GM18951 (cell line): ENCODE measurements around the gene ADCY4.

Experiments
- POLR2A ChIP-seq: IDR thresholded peaks from 4 replicates; pipeline ENCODE4 v1.6.1; 2011; ENCODE audit warnings: mild to moderate bottlenecking; ENCODE audit not compliant: insufficient read length, insufficient read depth; ENCODE audit errors: extremely low read depth
- in situ Hi-C: fragments of 300-500 bp; cut with MboI; formaldehyde crosslinking; loops from one replicate; pipeline ENCODE4 v1.12.0; 2022; ENCODE audit warnings: low sequenced_read_pairs, mixed read lengths, inconsistent platforms; ENCODE audit not compliant: unreplicated experiment

ADCY4 gene

GRCh38 chr14:24284501-24285035 lies 50.3 kb downstream of the ADCY4 start:
- no peak for TF ChIP-seq POLR2A
- in situ Hi-C loops = no loop called here

GRCh38 chr14:24283796-24284460 lies 50.9 kb downstream of the ADCY4 start:
- no peak for TF ChIP-seq POLR2A
- in situ Hi-C loops = no loop called here

- in situ Hi-C loops = no loop called here
- TF ChIP-seq POLR2A = no peak
Observed at GRCh38 chr14:24282736-24283135, 52.1 kb downstream of the ADCY4 start.

- TF ChIP-seq POLR2A = no peak
- in situ Hi-C loops = no loop called here
Observed at GRCh38 chr14:24281636-24282035, 53.2 kb downstream of the ADCY4 start.

- TF ChIP-seq POLR2A = no peak
- in situ Hi-C loops = no loop called here
Observed at GRCh38 chr14:24280797-24281460, 53.9 kb downstream of the ADCY4 start.

- TF ChIP-seq POLR2A = no peak
- in situ Hi-C loops = no loop called here
Observed at GRCh38 chr14:24279301-24280186, 55.3 kb downstream of the ADCY4 start.

- TF ChIP-seq POLR2A = no peak
- in situ Hi-C loops = no loop called here
Observed at GRCh38 chr14:24278424-24278823, 56.4 kb downstream of the ADCY4 start.

GRCh38 chr14:24277606-24278321 lies 57.1 kb downstream of the ADCY4 start:
- TF ChIP-seq POLR2A = no peak
- in situ Hi-C loops = no loop called here

GRCh38 chr14:24277071-24277470 lies 57.8 kb downstream of the ADCY4 start:
- in situ Hi-C loops = no loop called here

GRCh38 chr14:24274101-24274543 lies 60.7 kb downstream of the ADCY4 start:
- in situ Hi-C loops = no loop called here
- TF ChIP-seq POLR2A = no peak

More at GRCh38 chr14:24277071-24277470, 57.8 kb downstream of the ADCY4 start:
- TF ChIP-seq POLR2A = no peak

GRCh38 chr14:24273422-24273998 lies 61.4 kb downstream of the ADCY4 start:
- in situ Hi-C loops = no loop called here
- TF ChIP-seq POLR2A = no peak

- in situ Hi-C loops = no loop called here
- TF ChIP-seq POLR2A = no peak
Observed at GRCh38 chr14:24272467-24272866, 62.4 kb downstream of the ADCY4 start.
